Mesodermal cell (in vitro differentiated cells): ENCODE measurements around the gene ITIH3.

Experiments used
- H3K27ac ChIP-seq: 2 replicates; pipeline ENCODE4 v1.7.0; 2013; ENCODE audit warnings: mild to moderate bottlenecking, low read depth, low read length, moderate library complexity; ENCODE audit not compliant: severe bottlenecking
- H3K36me3 ChIP-seq: 2 replicates; pipeline ENCODE4 v1.7.1; 2013; ENCODE audit warnings: mild to moderate bottlenecking, low read length, moderate library complexity; ENCODE audit not compliant: control insufficient read depth, insufficient read depth
- H3K4me1 ChIP-seq: one replicate; pipeline ENCODE4 v1.7.1; 2013; ENCODE audit warnings: mild to moderate bottlenecking, low read length; ENCODE audit not compliant: insufficient read depth, control insufficient read depth, poor library complexity, severe bottlenecking
- H3K4me3 ChIP-seq: 2 replicates; pipeline ENCODE4 v1.7.0; 2013; ENCODE audit warnings: low read length, control low read depth, mild to moderate bottlenecking; ENCODE audit not compliant: insufficient read depth, poor library complexity, severe bottlenecking; ENCODE audit errors: extremely low read depth
- H3K9me3 ChIP-seq: 2 replicates; pipeline ENCODE4 v1.7.1; 2013; ENCODE audit warnings: mild to moderate bottlenecking, low read length, moderate library complexity; ENCODE audit not compliant: control insufficient read depth
- WGBS, 2 experiments: methylation state at CpG; one replicate each; pipeline ENCODE4 v1.1.5; 2013; ENCODE audit warnings: missing lambda C conversion rate in 2 of 2; ENCODE audit not compliant: insufficient coverage in 2 of 2; 5-methylcytosine and 5-hydroxymethylcytosine counted together

Gene ITIH3

DNA sequence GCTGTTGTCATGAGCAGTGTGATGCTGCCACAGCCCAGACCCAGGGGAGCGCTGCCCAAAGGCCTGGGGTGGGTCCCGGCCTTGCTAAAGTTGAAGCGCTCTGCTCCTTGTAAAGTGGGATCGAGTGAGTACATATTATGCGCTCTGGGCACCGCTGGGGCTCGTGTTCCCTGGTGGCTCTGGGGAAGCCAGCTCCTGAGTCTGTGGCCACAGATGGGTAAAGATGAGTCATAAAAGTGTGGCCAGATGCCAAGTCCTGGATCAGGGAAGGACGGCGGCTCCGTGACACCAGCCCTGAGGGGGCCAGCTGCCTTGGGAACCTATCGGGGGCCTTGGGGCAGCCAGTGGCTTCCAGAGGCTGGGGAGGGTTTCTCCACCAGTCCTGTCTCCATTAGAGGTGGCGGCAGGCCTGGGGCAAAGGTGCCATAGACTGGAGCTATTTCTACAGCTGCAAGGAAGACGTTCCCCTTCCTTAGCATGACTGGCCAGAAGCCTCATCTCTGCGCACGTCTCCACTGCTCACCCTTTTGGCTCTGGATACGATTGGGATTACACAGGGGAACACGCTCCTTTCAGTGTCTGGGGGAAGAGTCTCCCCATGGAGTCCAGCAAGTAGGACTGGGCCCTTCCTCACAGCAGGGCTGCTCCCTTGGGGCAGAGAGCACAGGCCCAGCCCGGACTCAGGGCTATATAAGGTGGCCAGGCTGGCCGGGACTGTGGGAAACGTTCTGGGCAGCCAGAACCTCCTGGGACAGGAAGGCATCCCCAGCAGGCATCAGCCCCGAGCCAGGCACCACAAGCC is 37.1 kb downstream of the ITIH3 start:
- Histone ChIP-seq H3K4me1 (peaks cover 13% of the 10 kb centered on the region), H3K27ac (no peak overlapping the region), H3K9me3 (no peaks in the 10 kb centered on the region), H3K36me3 (no peaks in the 10 kb centered on the region), H3K4me3 (no peak overlapping the region)
- WGBS, 2 experiments: 86 to 91% methylated on average over 20 to 21 of the region's 21 CpGs

DNA sequence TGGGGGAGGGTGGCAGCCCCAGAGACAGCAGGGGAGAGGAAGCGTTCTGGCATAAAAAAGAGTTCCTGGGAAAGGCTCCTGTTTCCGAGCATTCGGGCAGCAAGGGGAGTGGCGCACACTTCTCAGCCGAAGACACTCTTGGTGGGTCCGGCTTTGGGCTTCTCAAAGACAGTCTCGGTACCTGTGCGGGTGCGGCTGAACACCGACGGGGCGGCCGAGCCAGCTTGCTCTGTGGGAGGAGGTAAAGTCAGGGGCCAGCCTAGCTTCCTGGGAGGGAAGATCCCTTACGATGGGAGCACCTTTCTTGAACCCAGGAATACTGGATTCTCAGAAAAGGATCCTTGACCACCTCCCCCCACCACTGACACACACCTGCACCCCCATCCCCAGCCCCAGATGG is 38.6 kb downstream of the ITIH3 start:
- Histone ChIP-seq H3K9me3 (no peaks in the 10 kb centered on the region), H3K4me1 (peaks cover 13% of the 10 kb centered on the region), H3K4me3 (no peak overlapping the region), H3K36me3 (no peaks in the 10 kb centered on the region), H3K27ac (no peak overlapping the region)
- WGBS, 2 experiments: 91 to 94% methylated on average over 11 to 13 of the region's 14 CpGs

DNA sequence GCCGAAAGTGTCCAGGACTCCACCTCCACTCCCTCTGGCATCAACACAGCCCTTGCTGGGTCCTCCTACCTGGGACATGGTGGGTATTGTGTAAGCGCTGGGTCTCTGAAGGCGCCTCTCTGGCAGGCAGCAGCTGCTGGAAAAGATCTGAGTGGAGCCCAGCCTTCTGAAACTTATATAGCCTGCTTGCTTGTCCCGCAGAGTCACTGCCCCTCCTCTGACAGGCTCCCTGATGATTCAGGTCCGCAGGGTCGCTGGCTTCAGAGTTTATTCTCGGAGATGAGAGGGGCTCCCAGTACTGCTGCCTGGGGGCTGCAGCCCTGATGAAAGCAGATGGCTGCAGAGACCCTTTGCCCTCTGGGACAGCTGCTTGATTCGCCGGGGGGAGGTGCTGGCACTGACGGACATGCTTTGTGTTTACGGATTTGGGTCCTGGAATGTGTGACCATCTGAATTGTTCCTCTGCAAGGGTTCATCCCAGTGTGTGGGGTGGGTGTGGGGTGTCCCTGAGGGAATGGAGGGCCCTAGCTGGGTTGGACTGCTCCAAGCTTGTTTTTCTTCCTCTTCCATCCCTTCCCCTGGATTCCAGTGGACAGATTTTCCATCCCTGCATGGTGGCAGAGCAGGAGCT is 40.4 kb downstream of the ITIH3 start, which contains the start of gene MUSTN1:
Gene MUSTN1 (minus strand): TSS at position 149 of the 631 bp plus-strand sequence. CDS start 71 bp downstream, at position 78.
- peak within 1 kb of the TSS; percentile 67 for H3K27ac ChIP-seq
- 57 to 60% methylated on average over 5 to 10 of the region's 11 CpGs for WGBS, 2 experiments
- H3K36me3 ChIP-seq: no peaks in the 10 kb centered on the region
- H3K4me1 ChIP-seq: peaks cover 13% of the 10 kb centered on the region
- no peaks in the 10 kb centered on the region for H3K9me3 ChIP-seq
- H3K4me3 ChIP-seq: no peak within 1 kb of the TSS

DNA sequence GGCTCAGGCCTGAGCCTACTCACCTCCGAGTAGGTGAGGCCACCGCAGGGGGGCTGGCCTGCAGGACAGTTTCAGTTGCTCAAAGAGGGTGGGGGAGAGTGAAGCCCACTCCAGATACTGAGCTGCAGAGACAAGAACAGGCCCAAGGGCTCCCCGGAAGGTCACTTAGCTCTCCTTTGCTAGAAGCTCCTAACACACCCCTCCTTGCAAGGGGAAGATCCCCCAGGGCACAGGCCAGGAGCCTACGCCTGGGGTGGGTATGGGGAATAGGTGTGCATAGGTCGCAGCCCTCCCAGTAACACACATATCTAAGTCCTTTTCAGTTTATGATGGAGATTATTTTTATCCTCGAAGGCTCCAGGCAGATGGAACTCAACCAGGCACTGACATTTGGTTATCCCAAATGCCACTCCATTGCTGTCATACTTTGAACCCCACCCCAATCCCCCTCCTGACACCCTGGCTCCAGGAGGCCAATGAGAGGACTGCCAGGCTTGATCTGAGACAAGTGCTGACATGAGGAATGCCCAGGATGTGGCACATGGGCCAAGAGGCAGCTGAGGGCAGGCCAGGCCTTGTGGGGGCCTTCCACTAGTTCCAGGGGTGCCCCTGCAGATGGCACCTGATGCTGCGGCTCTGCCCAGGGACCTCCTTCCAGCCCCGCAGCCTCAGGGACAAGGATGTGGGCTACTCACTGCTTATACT is 41.3 kb downstream of the ITIH3 start:
- Histone ChIP-seq H3K27ac (peak overlapping the region; percentile 67), H3K9me3 (no peaks in the 10 kb centered on the region), H3K36me3 (no peaks in the 10 kb centered on the region), H3K4me1 (peaks cover 15% of the 10 kb centered on the region), H3K4me3 (no peak overlapping the region)
- WGBS, 2 experiments: 85 to 97% methylated on average over 3 to 4 of the region's 8 CpGs

- peaks cover 15% of the 10 kb centered on the region for H3K4me1 ChIP-seq
- 82 to 84% methylated on average over 4 to 5 of the region's 5 CpGs for WGBS, 2 experiments
These were observed 41.9 kb downstream of the ITIH3 start for GRCh38 chr3:52836471-52836845.

GRCh38 chr3:52836986-52837385 is 42.4 kb downstream of the ITIH3 start:
- H3K4me1 ChIP-seq: peaks cover 15% of the 10 kb centered on the region

More at GRCh38 chr3:52836471-52836845, 41.9 kb downstream of the ITIH3 start:
- Histone ChIP-seq H3K27ac (no peak overlapping the region), H3K36me3 (no peaks in the 10 kb centered on the region), H3K4me3 (no peak overlapping the region), H3K9me3 (no peaks in the 10 kb centered on the region)

DNA sequence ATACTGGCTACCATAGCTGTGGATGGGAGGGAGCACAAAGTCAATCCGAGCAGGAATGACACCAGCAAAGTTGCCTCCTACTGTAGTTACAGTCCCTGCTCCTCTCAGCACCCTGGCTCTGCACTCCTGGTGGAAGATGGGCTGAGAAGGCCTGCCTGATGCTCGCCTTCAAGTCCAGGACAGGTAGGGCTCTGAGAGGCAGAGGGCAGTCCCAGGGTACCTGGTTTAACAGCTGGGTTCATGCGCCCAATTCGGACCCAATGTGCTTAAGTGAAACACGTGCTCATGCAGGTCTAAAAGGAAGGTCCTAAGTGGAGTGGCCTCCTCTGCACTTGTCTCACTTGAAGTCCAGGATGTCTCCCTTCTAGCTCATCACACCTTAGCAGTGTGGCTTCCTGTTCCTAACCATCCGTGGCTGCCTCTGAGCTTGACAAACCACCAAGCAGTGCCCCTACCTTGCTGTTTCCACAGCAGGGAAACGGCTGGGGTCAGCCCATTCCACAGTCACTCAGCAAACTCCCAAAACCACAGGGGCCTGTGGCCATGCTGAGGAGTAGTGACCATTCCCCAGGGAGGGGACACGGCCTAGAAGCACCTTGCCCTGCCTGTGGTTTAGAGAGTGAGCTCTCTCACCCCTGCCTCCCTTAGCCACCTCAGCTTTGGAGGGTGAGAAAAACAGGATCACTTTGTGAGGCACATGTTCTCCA is 44.1 kb downstream of the ITIH3 start:
- Histone ChIP-seq H3K36me3 (no peaks in the 10 kb centered on the region), H3K27ac (no peak overlapping the region), H3K9me3 (no peaks in the 10 kb centered on the region), H3K4me3 (no peak overlapping the region), H3K4me1 (peaks cover 15% of the 10 kb centered on the region)
- 97 to 100% methylated on average over 5 to 7 of the region's 8 CpGs for WGBS, 2 experiments

More at GRCh38 chr3:52836986-52837385, 42.4 kb downstream of the ITIH3 start:
- 90 to 100% methylated on average over 4 of the region's 4 CpGs for WGBS, 2 experiments
- Histone ChIP-seq H3K4me3 (no peak overlapping the region), H3K9me3 (no peaks in the 10 kb centered on the region), H3K27ac (no peak overlapping the region), H3K36me3 (no peaks in the 10 kb centered on the region)

- Histone ChIP-seq H3K36me3 (no peaks in the 10 kb centered on the region), H3K4me3 (no peak overlapping the region), H3K9me3 (no peaks in the 10 kb centered on the region), H3K27ac (no peak overlapping the region), H3K4me1 (peaks cover 15% of the 10 kb centered on the region)
- 86 to 89% methylated on average over 2 of the region's 2 CpGs for WGBS, 2 experiments
These were observed 44.6 kb downstream of the ITIH3 start for GRCh38 chr3:52839268-52839575.

GRCh38 chr3:52839892-52840545 is 45.4 kb downstream of the ITIH3 start:
- WGBS, 2 experiments: 90 to 95% methylated on average over 17 to 19 of the region's 23 CpGs
- H3K4me1 ChIP-seq: peaks cover 8% of the 10 kb centered on the region
- H3K36me3 ChIP-seq: no peaks in the 10 kb centered on the region
- no peak overlapping the region for H3K4me3 ChIP-seq
- H3K27ac ChIP-seq: no peak overlapping the region
- H3K9me3 ChIP-seq: no peaks in the 10 kb centered on the region
